K562 (cell line): ENCODE data around the gene PPP1CA. TPM values are rescaled to one million over a fixed set of nuclear protein-coding genes. Genes with fewer than 3 reads are reported as not detected.

Experiments
- CEBPB ChIP-seq: fragments of 450-650 bp; IDR thresholded peaks from 2 replicates; pipeline ENCODE4 v1.6.1; 2016; ENCODE audit warnings: missing genetic modification characterization, missing compliant biosample characterization
- EP400 ChIP-seq: fragments of 450-650 bp; IDR thresholded peaks from 2 replicates; pipeline ENCODE4 v1.6.1; 2017; ENCODE audit warnings: antibody characterized with exemption, mild to moderate bottlenecking, moderate library complexity
- ESRRB ChIP-seq: fragments of 250-450 bp; sonication (Bioruptor Pico); IDR thresholded peaks from 2 replicates; pipeline ENCODE4 v1.5.0; 2020; ENCODE audit warnings: mild to moderate bottlenecking, moderate library complexity, borderline replicate concordance
- KAT7 ChIP-seq: sonication (generic); formaldehyde crosslinking; IDR thresholded peaks from 2 replicates; pipeline ENCODE4 v1.8.0; 2022; ENCODE audit warnings: missing genetic modification reagents, mild to moderate bottlenecking, borderline replicate concordance
- KDM2B ChIP-seq: fragments of 250-450 bp; sonication (Bioruptor Pico); IDR thresholded peaks from 2 replicates; pipeline ENCODE4 v1.8.0; 2021; ENCODE audit warnings: mild to moderate bottlenecking, moderate library complexity
- KLF1 ChIP-seq: fragments of 450-650 bp; IDR thresholded peaks from 2 replicates; pipeline ENCODE4 v1.6.1; 2016; ENCODE audit warnings: missing genetic modification characterization, missing compliant biosample characterization
- POLR2AphosphoS5 ChIP-seq: IDR thresholded peaks from 2 replicates; pipeline ENCODE4 v1.6.1; 2011; ENCODE audit warnings: mild to moderate bottlenecking, low read depth, low read length, moderate library complexity; ENCODE audit not compliant: control insufficient read depth, insufficient read depth
- ZNF133 ChIP-seq: fragments of 250-450 bp; sonication (Bioruptor Pico); IDR thresholded peaks from 2 replicates; pipeline ENCODE4 v1.4.0; 2020; ENCODE audit warnings: mild to moderate bottlenecking
- ZNF324 ChIP-seq: fragments of 250-450 bp; sonication (Bioruptor Pico); IDR thresholded peaks from 2 replicates; pipeline ENCODE4 v1.4.0; 2020; ENCODE audit warnings: mild to moderate bottlenecking
- ZNF76 ChIP-seq: fragments of 250-450 bp; sonication (Bioruptor Pico); IDR thresholded peaks from 2 replicates; pipeline ENCODE4 v1.4.0; 2020; ENCODE audit warnings: mild to moderate bottlenecking, moderate library complexity, borderline replicate concordance
- polyA plus RNA-seq, 8 experiments: library from polyadenylated mRNA; depleted of rRNA in 4 of 8; stranded (reverse) in 5 of 8; unstranded in 3 of 8; fragments of >200 nt; fragmentation: Nextera tagmentation in 2 of 8; fragmentation: Illumina TruSeq in 1 of 8; extraction: Ambion mirVana in 2 of 8; extraction: Trizol in 1 of 8; gene quantifications; 2 replicates each; pipeline versions ENCODE4 v1.2.1 to v1.2.3, GENCODE V29; 2011 to 2014; ENCODE audit warnings: inconsistent platforms in 1 of 8, missing spikeins in 1 of 8
- total RNA-seq, 7 experiments: library from RNA; depleted of rRNA in 6 of 7; stranded (reverse); fragments of >200 nt in 6 of 7; fragmentation: Illumina TruSeq in 2 of 7; extraction: Trizol in 2 of 7; gene quantifications; 2 replicates each; pipeline versions ENCODE4 v1.2.1 to v1.2.3, GENCODE V29; 2011 to 2021; ENCODE audit warnings: low replicate concordance in 1 of 7
- TF ChIP-seq, protein P1 (sequence below): fragments of 450-650 bp; conservative IDR thresholded peaks from 2 replicates; pipeline ENCODE4 v1.6.1; 2016; ENCODE audit warnings: missing genetic modification characterization, low read depth, mild to moderate bottlenecking, control low read depth, missing compliant biosample characterization
- TF ChIP-seq, protein P2 (sequence below): fragments of 200-800 bp; sonication (Bioruptor generic); IDR thresholded peaks from 2 replicates; pipeline ENCODE4 v1.6.1; 2016; ENCODE audit warnings: missing genetic modification characterization, missing compliant biosample characterization
- TF ChIP-seq, protein P3 (sequence below): fragments of 450-650 bp; formaldehyde crosslinking; IDR thresholded peaks from 2 replicates; pipeline ENCODE4 v1.4.0; 2020; ENCODE audit warnings: mild to moderate bottlenecking, moderate library complexity
- TF ChIP-seq, protein P4 (sequence below): fragments of 450-650 bp; IDR thresholded peaks from 2 replicates; pipeline ENCODE4 v1.6.1; 2018; ENCODE audit not compliant: partially characterized antibody

Gene PPP1CA
- total and polyA plus RNA-seq, 9 of the 15 experiments (the other 6 are each of a cell fraction or from before 2014, with no cell fraction given), result 18.2 to 242 (median 188) TPM

DNA sequence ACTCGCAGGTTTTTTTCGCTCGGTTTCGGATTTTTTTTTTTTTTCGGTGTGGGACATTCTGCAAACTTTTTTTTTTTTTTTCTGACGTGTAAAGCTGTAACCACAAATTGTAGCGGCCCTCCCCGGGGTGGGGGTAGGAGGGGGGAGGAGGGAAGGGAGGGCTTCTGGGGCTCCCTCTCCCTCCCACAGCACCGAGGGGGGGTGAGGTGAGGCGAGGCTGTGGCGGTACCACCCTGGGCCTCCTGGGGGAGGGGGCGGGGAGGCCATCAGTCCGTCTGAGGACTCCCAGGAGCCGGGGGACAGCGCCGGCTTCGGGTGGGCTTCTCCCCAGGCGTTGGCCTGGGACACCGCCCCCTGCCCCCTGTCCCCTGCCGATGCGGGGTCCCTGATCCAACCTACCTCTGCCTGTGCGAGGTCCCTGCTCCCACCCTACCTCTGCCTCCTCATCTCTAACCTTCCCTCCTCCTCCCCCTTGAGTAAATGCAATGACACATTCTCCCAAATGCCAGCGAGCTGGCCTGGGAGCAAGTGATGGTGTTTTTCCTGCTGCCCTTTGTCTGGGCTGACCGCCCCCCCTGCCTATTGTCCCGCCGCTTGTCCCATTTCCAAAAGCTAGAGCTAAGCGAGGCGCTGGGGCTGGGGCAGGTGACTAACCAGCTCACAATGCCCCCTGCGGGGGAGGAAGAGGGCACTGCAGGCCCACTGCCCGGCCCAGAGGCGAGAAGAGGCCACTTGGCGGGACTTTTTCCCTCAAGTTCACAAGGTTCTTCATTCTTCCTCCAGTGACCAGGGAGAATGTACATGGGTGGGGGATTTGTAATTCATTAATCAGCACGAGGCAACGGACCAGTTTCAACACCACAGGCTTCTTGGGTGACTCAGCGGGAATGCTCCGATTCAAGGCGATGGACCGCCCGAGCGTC is 27.7 kb downstream of the PPP1CA start (continued):
- TF ChIP-seq, protein P1, sequence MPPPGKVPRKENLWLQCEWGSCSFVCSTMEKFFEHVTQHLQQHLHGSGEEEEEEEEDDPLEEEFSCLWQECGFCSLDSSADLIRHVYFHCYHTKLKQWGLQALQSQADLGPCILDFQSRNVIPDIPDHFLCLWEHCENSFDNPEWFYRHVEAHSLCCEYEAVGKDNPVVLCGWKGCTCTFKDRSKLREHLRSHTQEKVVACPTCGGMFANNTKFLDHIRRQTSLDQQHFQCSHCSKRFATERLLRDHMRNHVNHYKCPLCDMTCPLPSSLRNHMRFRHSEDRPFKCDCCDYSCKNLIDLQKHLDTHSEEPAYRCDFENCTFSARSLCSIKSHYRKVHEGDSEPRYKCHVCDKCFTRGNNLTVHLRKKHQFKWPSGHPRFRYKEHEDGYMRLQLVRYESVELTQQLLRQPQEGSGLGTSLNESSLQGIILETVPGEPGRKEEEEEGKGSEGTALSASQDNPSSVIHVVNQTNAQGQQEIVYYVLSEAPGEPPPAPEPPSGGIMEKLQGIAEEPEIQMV (tag), result no peak
- peak; percentile 61; the same call in 1 of the 2 replicates for TF ChIP-seq KAT7
- peak; percentile 70 for TF ChIP-seq EP400
- TF ChIP-seq, protein P2, sequence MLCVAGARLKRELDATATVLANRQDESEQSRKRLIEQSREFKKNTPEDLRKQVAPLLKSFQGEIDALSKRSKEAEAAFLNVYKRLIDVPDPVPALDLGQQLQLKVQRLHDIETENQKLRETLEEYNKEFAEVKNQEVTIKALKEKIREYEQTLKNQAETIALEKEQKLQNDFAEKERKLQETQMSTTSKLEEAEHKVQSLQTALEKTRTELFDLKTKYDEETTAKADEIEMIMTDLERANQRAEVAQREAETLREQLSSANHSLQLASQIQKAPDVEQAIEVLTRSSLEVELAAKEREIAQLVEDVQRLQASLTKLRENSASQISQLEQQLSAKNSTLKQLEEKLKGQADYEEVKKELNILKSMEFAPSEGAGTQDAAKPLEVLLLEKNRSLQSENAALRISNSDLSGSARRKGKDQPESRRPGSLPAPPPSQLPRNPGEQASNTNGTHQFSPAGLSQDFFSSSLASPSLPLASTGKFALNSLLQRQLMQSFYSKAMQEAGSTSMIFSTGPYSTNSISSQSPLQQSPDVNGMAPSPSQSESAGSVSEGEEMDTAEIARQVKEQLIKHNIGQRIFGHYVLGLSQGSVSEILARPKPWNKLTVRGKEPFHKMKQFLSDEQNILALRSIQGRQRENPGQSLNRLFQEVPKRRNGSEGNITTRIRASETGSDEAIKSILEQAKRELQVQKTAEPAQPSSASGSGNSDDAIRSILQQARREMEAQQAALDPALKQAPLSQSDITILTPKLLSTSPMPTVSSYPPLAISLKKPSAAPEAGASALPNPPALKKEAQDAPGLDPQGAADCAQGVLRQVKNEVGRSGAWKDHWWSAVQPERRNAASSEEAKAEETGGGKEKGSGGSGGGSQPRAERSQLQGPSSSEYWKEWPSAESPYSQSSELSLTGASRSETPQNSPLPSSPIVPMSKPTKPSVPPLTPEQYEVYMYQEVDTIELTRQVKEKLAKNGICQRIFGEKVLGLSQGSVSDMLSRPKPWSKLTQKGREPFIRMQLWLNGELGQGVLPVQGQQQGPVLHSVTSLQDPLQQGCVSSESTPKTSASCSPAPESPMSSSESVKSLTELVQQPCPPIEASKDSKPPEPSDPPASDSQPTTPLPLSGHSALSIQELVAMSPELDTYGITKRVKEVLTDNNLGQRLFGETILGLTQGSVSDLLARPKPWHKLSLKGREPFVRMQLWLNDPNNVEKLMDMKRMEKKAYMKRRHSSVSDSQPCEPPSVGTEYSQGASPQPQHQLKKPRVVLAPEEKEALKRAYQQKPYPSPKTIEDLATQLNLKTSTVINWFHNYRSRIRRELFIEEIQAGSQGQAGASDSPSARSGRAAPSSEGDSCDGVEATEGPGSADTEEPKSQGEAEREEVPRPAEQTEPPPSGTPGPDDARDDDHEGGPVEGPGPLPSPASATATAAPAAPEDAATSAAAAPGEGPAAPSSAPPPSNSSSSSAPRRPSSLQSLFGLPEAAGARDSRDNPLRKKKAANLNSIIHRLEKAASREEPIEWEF (CRISPR knock-in tag), result no peak
- TF ChIP-seq KLF1 (tag), result no peak
- no peak for TF ChIP-seq KDM2B (CRISPR knock-in tag)
- no peak; the same call in 1 of the 2 replicates for TF ChIP-seq POLR2AphosphoS5
- TF ChIP-seq, protein P3, sequence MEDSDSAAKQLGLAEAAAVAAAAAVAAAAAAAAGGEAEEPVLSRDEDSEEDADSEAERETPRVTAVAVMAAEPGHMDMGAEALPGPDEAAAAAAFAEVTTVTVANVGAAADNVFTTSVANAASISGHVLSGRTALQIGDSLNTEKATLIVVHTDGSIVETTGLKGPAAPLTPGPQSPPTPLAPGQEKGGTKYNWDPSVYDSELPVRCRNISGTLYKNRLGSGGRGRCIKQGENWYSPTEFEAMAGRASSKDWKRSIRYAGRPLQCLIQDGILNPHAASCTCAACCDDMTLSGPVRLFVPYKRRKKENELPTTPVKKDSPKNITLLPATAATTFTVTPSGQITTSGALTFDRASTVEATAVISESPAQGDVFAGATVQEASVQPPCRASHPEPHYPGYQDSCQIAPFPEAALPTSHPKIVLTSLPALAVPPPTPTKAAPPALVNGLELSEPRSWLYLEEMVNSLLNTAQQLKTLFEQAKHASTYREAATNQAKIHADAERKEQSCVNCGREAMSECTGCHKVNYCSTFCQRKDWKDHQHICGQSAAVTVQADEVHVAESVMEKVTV (CRISPR knock-in tag), result peak; percentile 7; the same call in 1 of the 2 replicates
- TF ChIP-seq CEBPB, result peak; percentile 86
- TF ChIP-seq, protein P4, sequence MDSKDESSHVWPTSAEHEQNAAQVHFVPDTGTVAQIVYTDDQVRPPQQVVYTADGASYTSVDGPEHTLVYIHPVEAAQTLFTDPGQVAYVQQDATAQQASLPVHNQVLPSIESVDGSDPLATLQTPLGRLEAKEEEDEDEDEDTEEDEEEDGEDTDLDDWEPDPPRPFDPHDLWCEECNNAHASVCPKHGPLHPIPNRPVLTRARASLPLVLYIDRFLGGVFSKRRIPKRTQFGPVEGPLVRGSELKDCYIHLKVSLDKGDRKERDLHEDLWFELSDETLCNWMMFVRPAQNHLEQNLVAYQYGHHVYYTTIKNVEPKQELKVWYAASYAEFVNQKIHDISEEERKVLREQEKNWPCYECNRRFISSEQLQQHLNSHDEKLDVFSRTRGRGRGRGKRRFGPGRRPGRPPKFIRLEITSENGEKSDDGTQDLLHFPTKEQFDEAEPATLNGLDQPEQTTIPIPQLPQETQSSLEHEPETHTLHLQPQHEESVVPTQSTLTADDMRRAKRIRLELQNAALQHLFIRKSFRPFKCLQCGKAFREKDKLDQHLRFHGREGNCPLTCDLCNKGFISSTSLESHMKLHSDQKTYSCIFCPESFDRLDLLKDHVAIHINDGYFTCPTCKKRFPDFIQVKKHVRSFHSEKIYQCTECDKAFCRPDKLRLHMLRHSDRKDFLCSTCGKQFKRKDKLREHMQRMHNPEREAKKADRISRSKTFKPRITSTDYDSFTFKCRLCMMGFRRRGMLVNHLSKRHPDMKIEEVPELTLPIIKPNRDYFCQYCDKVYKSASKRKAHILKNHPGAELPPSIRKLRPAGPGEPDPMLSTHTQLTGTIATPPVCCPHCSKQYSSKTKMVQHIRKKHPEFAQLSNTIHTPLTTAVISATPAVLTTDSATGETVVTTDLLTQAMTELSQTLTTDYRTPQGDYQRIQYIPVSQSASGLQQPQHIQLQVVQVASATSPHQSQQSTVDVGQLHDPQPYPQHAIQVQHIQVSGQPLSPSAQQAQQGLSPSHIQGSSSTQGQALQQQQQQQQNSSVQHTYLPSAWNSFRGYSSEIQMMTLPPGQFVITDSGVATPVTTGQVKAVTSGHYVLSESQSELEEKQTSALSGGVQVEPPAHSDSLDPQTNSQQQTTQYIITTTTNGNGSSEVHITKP, result peak; percentile 87
- TF ChIP-seq ZNF76 (CRISPR knock-in tag), result no peak
- TF ChIP-seq ZNF133, result no peak
- no peak for TF ChIP-seq ZNF324
- no peak for TF ChIP-seq ESRRB
